GM19468 (cell line): ENCODE measurements around the gene CHST11.

Experiments used
- ATAC-seq: cut with Tn5 transposase; IDR thresholded peaks from one replicate; pipeline ENCODE4 v1.9.1; 2021; ENCODE audit warnings: mild to moderate bottlenecking, moderate library complexity, moderate number of reproducible peaks; ENCODE audit not compliant: unreplicated experiment; ENCODE audit errors: extremely low read depth

The CHST11 gene

GRCh38 chr12:104596134-104596799, 139.5 kb downstream of the CHST11 start:
- no peak for ATAC-seq

DNA sequence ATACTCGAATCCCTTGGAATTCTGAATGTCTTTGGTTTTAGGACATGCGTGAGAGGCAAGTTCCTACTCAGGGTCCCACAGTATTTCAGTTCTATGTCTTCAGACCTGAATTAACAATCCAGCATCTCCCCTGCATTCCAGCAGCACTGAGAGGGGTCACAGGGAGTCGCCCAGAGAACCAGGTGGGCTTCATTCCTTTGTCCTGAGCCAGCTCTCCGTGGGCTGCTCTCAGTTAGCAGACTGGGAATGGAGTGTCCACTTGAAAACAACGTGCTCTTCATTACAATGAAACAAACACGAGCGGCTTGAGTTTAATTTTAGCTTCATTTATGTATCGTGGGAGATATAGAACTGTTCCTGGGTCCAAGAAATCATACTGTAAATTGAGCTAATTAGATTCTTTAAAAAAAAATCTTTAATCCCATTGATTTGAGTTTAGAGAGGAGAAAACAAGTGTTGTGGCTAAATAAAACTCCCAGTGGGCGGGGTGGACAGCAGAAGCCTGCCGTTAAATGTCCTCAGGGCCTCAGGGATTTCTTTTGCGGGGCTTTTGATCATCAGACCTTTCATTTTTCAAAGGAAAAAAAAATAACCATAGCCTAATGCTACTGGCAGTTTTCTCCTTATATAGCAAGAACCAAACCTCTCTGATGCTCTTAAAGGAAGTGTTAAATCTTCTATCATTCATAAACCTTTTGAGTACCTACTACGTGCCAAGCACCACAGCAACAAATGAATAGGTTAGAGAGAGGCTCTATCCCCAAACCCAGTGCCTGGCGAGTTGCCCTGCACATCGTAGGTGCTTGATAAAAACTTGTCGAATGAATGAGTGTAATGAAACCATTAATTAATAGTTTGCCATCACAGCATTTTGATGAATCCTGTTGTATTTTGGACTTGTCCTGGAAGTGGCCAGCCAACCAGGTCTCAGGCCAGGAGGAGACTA, 140.4 kb downstream of the CHST11 start:
- no peak for ATAC-seq

- ATAC-seq, result no peak
Measured at GRCh38 chr12:104598342-104599271, 141.9 kb downstream of the CHST11 start.

DNA sequence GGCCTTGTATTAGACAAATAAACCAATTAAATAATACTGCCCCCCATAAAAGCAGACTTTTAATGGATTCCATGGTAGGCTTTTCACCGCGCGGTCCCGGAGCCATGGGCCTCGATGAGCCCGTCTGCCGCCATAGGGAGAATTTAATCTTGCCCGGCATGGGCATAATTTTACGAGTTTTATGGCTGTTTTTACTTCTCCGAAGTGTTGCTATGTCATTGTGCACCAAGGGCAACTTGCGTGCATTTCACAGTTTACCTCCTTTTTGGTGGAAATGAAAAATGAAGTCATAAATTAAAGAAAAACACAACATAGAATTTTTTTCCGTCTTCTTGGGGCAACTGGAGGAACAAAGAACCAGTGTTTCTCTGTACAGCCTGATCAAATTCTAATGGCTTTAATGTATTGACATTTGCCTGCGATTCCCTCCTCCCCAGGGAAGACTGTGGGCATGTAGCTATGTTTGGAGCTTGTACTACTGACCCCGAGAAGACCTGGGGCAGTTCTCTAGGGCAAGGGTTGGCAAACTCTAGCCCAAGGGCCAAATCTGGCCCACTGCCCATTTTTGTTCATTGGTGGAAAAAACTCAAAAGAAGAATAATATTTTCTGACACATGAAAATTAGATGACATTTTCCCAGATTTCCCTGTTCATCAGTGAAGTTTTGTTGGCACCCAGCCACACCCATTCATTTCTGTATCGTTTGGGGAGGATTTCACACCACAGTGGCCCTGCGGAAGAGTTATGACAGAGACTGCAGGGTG, 142.7 kb downstream of the CHST11 start:
- no peak for ATAC-seq

DNA sequence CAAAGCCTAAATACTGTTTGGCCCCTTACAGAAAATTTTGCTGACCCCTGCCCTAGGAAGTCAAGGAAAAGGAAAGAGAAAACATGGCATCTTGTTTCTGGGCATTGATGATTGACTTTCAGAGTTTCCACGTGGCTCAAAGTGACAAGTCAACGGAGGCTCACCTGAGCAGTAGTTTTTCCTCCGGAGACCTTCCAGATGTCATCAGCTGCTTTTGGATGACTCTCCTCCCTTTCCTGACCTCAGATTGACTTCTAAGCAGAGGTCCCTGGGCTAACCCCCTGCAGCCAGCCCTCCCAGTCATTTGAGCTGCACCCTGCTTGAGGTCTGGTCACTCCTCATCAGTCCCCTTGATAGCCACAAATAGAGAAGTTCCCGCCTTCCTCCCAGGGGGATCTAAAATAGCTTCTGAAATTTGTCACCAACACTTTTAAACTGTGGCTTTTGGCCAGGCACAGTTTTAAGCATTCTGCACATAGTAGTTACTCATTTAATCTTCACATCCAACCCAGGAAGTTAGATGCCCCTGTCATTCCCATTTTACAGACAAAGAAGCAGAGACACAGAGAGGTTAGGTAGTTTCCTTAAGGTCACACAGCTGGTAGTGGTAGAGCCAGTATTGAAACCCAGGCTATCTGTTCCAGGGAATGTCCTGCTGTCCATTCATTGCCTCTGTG, 143.4 kb downstream of the CHST11 start:
- no peak for ATAC-seq

GRCh38 chr12:104600790-104601739, 144.3 kb downstream of the CHST11 start:
- ATAC-seq, result no peak

GRCh38 chr12:104602406-104602805, 145.7 kb downstream of the CHST11 start:
- no peak for ATAC-seq

- ATAC-seq, result no peak
Measured at GRCh38 chr12:104602896-104603295, 146.1 kb downstream of the CHST11 start.

- ATAC-seq, result no peak
Measured at GRCh38 chr12:104603545-104603973, 146.8 kb downstream of the CHST11 start.

DNA sequence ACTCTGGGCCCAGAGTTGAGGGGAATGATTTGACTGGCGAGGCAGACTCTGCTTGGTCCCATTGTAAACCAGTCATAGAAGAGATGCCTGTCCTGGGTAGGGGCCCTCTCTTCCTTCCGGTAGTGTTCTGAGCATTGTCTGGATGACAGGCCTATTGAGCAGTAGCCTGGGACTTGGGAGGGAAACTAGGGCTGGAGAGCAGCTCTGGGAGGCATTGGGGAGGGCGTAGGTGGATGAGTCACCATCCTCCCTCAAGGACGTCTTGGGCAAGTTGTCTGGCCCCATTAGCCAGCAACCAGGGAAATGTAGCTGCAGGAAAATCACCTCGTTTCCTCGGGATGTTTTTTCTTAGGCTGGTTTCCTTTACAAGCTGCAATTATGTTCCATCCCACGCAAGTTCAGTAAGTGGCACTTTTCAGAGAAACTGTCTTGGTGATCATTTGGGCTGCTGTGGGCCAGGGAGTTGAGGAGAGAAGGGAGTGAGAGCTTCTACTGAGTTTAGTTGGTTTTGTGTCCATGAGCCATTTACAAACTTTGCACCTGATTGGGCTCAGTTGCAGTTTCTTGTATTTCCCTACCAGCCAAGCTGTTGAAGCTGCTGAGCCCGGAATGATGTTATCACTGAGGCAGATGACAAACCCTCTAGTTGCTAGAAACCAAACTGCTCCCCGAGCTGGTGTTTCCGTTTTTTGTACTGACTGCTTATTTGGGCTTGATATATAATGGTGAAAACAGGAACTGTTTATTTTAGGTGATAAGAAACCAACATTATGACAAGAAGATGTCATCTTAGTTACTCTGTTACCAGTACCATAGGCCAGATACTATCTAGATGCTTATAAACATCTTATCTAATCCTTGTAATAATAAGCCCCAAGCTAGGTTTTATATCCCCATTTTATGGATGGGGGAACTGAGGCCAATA, 147.6 kb downstream of the CHST11 start:
- peak; percentile 85 for ATAC-seq

DNA sequence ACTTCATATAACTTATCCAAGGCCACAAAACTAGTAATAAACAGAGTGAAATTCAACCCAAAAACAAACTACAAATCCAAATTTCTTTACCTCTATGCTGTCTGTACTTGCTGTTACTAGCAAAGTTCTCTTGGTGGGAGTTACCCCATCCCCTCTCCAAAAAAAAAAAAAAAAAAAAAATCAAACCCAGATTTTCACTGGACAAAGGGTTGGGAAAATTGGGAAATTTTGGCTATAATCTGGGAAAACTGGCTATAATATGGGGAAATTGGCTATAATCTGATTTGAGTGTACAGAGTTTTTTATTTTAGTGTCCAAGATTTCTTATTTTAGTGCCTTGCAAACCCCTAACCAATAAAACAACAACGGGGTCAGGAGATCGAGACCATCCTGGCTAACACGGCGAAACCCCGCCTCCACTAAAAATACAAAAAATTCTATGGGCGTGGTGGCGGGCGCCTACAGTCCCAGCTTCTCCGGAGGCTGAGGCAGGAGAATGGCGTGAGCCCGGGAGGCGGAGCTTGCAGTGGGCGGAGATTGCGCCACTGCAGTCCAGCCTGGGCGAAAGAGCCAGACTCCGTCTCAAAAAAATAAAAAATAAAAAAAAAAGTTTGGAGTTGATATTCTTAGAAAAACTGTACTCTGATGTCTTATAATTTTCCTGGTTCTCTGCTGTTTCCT, 148.4 kb downstream of the CHST11 start:
- ATAC-seq, result no peak

DNA sequence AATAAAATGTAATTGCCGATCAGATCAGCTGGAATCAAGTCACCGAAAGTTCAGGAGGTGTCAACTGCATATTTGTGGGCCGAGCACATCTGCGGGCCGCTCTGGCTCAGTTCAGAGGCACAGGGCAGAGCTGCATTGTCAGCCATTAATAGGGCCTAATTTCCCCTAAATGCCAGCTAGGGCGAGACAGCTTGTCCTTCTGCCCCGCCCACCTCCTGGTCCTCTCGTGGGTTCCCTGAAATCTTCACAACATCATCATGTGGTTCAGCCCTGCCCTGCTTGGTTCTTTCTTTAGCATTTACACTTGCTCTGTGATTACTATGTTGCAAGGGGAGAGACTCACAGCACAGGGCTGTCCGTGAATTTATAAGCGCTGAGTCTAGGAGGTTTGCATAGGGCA, 148.9 kb downstream of the CHST11 start:
- ATAC-seq, result no peak

DNA sequence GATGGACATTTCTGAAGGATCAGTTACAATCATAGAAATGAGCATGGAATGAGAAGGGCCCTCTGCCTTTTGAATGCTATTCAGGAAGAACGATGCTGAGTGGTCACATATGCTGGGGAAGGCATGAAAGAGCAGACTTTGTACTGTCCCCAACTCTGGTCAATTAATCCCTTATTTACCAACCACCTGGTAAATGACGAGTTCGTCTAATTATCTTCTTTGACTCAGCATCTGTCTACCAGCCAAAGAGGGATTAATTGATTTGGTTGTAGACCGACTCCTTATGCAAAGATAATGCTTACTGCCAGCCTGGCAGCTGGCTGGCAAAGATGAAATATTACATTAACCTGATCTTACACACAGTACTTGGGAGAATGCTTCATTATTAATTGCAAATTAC, 152.2 kb downstream of the CHST11 start:
- no peak for ATAC-seq

GRCh38 chr12:104609445-104609844, 152.7 kb downstream of the CHST11 start:
- ATAC-seq, result no peak

GRCh38 chr12:104610513-104611235, 153.9 kb downstream of the CHST11 start:
- ATAC-seq, result no peak

GRCh38 chr12:104611671-104612070, 154.9 kb downstream of the CHST11 start:
- no peak for ATAC-seq
